Gastroesophageal sphincter (tissue), 4 donors: Measurements from ENCODE around the gene ZFX. TPM values are rescaled to one million over a fixed set of nuclear protein-coding genes. Genes with fewer than 3 reads are reported as not detected.
A peak's percentile ranks its signal among the peaks of the same experiment; 100 is the strongest.

Experiments used
- ATAC-seq: fragments of 150-250 bp; one replicate; pipeline ENCODE4 v1.9.1; 2016; ENCODE audit warnings: mild to moderate bottlenecking, moderate library complexity
- H3K27ac ChIP-seq, 4 donors: fragments of 200-600 bp; sonication (generic) in 3 of 4; 1 replicate in 3 of 4; 2 replicates in 1 of 4; pipeline ENCODE4 v1.5.1; 2016 to 2019
- H3K27me3 ChIP-seq: fragments of 200-600 bp; sonication (generic); one replicate; pipeline ENCODE4 v1.5.1; 2019
- H3K36me3 ChIP-seq, 2 donors: fragments of 200-600 bp; sonication (generic); one replicate each; pipeline ENCODE4 v1.5.1; 2019; ENCODE audit warnings: control low read depth in 1 of 2
- H3K4me1 ChIP-seq, 3 donors: fragments of 200-600 bp; sonication (generic); 1 replicate in 2 of 3; 2 replicates in 1 of 3; pipeline ENCODE4 v1.5.1; 2016 to 2019; ENCODE audit warnings: control low read depth in 2 of 3
- H3K4me3 ChIP-seq, 2 donors: fragments of 200-600 bp; sonication (generic); one replicate each; pipeline ENCODE4 v1.5.1; 2019; ENCODE audit warnings: mild to moderate bottlenecking in 1 of 2, moderate library complexity in 1 of 2
- H3K9me3 ChIP-seq, 3 donors: fragments of 200-600 bp; sonication (generic); one replicate each; pipeline ENCODE4 v1.5.1; 2017 to 2019; ENCODE audit warnings: control low read depth in 2 of 3
- CTCF ChIP-seq, 4 experiments: fragments of 200-600 bp in 2 of 4; fragments of 450-650 bp in 2 of 4; sonication (generic) in 1 of 4; IDR thresholded peaks; one replicate each; pipeline ENCODE4 v1.5.1; 2017 to 2019; ENCODE audit warnings: antibody characterized with exemption in 4 of 4, mild to moderate bottlenecking in 2 of 4, moderate library complexity in 2 of 4
- EP300 ChIP-seq: sonication (generic); formaldehyde crosslinking; IDR thresholded peaks from one replicate; pipeline ENCODE4 v1.6.1; 2017; ENCODE audit warnings: antibody characterized with exemption, mild to moderate bottlenecking
- POLR2A ChIP-seq, 2 donors: fragments of 450-650 bp; IDR thresholded peaks; one replicate each; pipeline ENCODE4 v1.6.1; 2017; ENCODE audit warnings: antibody characterized with exemption in 2 of 2, mild to moderate bottlenecking in 2 of 2, moderate library complexity in 1 of 2
- POLR2AphosphoS5 ChIP-seq: sonication (generic); formaldehyde crosslinking; IDR thresholded peaks from one replicate; pipeline ENCODE4 v1.6.1; 2017; ENCODE audit warnings: antibody characterized with exemption
- whole genome bisulfite sequencing, 2 donors: methylation state at CpG; one replicate each; pipeline ENCODE4 v1.1.5; 2018; ENCODE audit warnings: low coverage in 1 of 2; 5-methylcytosine and 5-hydroxymethylcytosine counted together
- total RNA-seq, 4 donors: library from RNA; depleted of rRNA; stranded (reverse); fragments of >200 nt; gene quantifications; one replicate each; pipeline ENCODE4 v1.1.0, GENCODE V29; 2016

ZFX gene
- total RNA-seq, 4 donors from 2014 or later: 59.6 to 94.3 (median 63.1) TPM

DNA sequence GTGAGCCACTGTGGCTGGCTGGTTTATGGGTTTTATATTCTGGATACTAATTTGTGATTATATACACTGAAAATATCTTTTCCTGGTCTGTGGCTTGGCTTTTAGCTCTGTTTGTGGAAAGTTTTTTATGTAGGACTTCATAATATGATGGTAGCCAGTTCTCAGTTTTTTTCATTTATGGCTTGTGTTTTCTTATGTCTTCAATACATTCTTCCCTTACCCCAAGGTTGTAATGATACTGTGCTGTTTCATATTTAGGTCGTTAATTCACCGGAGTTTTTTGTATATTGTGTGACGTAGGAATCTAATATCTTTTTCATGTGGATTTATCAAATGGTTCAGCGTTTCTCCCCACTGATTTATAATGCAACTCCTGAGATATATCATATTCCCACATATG lies 6.6 kb downstream of the ZFX start:
- no peak overlapping the region for H3K4me3 ChIP-seq
- no peaks in the 10 kb centered on the region for H3K36me3 ChIP-seq
- TF ChIP-seq POLR2A (IDR thresholded peaks at IDR 0.05) (no peak), CTCF (IDR thresholded peaks at IDR 0.05) (no peak), POLR2AphosphoS5 (no peak), EP300 (no peak)
- H3K9me3 ChIP-seq: no peaks in the 10 kb centered on the region
- ATAC-seq: no peak
- H3K27me3 ChIP-seq: no peaks in the 10 kb centered on the region
- no peak overlapping the region for H3K27ac ChIP-seq
- peaks cover 0 to 93% (median 36%) of the 10 kb centered on the region in 3 donors for H3K4me1 ChIP-seq
- 73 to 86% methylated on average over 4 of the region's 4 CpGs for WGBS, 2 donors

DNA sequence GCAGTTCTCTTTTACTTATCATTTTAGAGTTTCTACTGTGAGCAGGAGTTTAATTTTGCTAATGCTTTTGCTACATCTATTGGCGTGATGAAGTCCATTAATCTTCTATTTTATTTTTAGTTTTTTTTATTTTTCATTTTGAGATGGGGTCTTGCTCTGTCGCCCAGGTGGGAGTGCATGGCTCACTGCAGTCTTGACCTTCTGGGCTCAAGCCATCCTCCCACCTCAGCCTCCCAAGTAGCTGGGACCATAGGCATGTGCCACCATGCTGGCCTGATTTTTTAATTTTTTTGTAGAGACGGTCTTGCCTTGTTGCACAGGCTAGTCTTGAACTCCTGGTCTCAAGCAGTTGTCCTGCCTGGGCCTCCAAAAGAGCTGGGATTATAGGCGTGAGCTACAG lies 9.4 kb downstream of the ZFX start:
- Histone ChIP-seq H3K36me3 (no peaks in the 10 kb centered on the region), H3K27me3 (no peaks in the 10 kb centered on the region), H3K4me1 (peaks cover 0 to 76% (median 22%) of the 10 kb centered on the region in 3 donors), H3K9me3 (no peaks in the 10 kb centered on the region), H3K4me3 (no peak overlapping the region), H3K27ac (peak overlapping the region in 1 of 4 donors; percentile 41)
- TF ChIP-seq POLR2A (IDR thresholded peaks at IDR 0.05): no peak
- no peak for TF ChIP-seq EP300
- TF ChIP-seq CTCF (IDR thresholded peaks at IDR 0.05): no peak
- no peak for TF ChIP-seq POLR2AphosphoS5
- ATAC-seq: no peak
- 69 to 82% methylated on average over 3 of the region's 4 CpGs for WGBS, 2 donors

- ATAC-seq: no peak
- H3K27me3 ChIP-seq: no peaks in the 10 kb centered on the region
- H3K4me3 ChIP-seq: no peak overlapping the region
- peaks cover 0 to 74% (median 21%) of the 10 kb centered on the region in 3 donors for H3K4me1 ChIP-seq
- TF ChIP-seq EP300 (no peak), CTCF (IDR thresholded peaks at IDR 0.05) (no peak), POLR2A (IDR thresholded peaks at IDR 0.05) (no peak), POLR2AphosphoS5 (no peak)
- no peak overlapping the region for H3K27ac ChIP-seq
- H3K9me3 ChIP-seq: no peaks in the 10 kb centered on the region
- H3K36me3 ChIP-seq: no peaks in the 10 kb centered on the region
- 6 to 18% methylated on average over 2 of the region's 2 CpGs for WGBS, 2 donors
Measured at GRCh38 chrX:24166078-24166477, 16.5 kb downstream of the ZFX start.

DNA sequence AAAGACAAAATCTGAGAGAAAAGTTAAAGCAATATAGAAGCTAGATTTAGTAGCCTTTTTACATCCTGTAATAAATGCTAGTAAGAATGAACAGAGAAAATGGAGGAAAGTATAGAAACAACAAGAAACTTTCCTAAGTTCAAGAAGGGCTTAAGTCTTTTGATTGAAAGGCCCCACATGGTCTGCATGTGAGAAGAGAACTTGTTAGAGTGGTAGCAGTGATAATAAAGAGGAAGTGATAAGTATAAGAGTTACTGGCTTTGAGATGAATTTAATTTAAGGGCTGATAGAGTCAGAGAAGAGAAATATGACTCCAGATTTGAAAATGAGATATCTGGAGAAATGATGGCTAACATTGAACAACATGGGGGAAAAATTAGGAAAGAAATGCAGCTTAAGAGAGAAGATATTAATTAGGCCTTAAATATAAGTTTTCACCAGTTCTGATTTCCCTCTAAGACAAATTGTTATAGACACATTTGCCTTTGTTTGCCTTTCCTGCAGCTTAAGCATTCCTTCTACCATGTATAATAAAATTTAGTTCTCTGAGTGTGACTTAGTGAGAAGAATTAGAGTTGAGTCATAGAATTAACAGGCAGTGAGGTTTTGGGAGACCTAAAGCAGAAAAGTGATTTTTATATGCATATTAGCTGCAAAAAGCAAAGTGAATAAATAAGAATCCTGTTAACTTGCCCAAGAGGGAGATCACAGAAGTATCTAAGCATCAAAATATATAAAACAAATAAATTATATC lies 18.4 kb downstream of the ZFX start:
- no peak for ATAC-seq
- no peak overlapping the region for H3K4me3 ChIP-seq
- TF ChIP-seq CTCF (IDR thresholded peaks at IDR 0.05): no peak
- no peak for TF ChIP-seq POLR2AphosphoS5
- TF ChIP-seq POLR2A (IDR thresholded peaks at IDR 0.05): no peak
- TF ChIP-seq EP300: no peak
- no peaks in the 10 kb centered on the region for H3K9me3 ChIP-seq
- H3K4me1 ChIP-seq: peaks cover 0 to 81% (median 18%) of the 10 kb centered on the region in 3 donors
- H3K27ac ChIP-seq: no peak overlapping the region
- H3K27me3 ChIP-seq: no peaks in the 10 kb centered on the region
- peaks cover 0 to under 1% of the 10 kb centered on the region in 2 donors for H3K36me3 ChIP-seq

GRCh38 chrX:24168807-24169206 lies 19.3 kb downstream of the ZFX start:
- Histone ChIP-seq H3K27ac (no peak overlapping the region), H3K4me3 (no peak overlapping the region), H3K9me3 (no peaks in the 10 kb centered on the region), H3K36me3 (peaks cover 0 to 10% of the 10 kb centered on the region in 2 donors), H3K4me1 (peaks cover 0 to 81% (median 18%) of the 10 kb centered on the region in 3 donors), H3K27me3 (no peaks in the 10 kb centered on the region)
- TF ChIP-seq CTCF (IDR thresholded peaks at IDR 0.05): no peak
- no peak for TF ChIP-seq EP300
- TF ChIP-seq POLR2AphosphoS5: no peak
- no peak for TF ChIP-seq POLR2A (IDR thresholded peaks at IDR 0.05)
- ATAC-seq: no peak
- WGBS, 2 donors: 73 to 90% methylated on average over 5 of the region's 5 CpGs
